Brain microvascular endothelial cell (primary cell): Measurements from ENCODE around the gene ARHGAP42.

Source experiments
- DNase-seq: peaks from one replicate; pipeline ENCODE4 v3.0.0-alpha.2; 2020
- H3K27ac ChIP-seq: fragments of 250-450 bp; sonication (Bioruptor Pico); 2 replicates; pipeline ENCODE4 v1.5.1; 2020; ENCODE audit warnings: mild to moderate bottlenecking, moderate library complexity
- H3K27me3 ChIP-seq: fragments of 250-450 bp; sonication (Bioruptor Pico); replicated peaks from 2 replicates; pipeline ENCODE4 v1.5.1; 2020; ENCODE audit warnings: mild to moderate bottlenecking
- H3K36me3 ChIP-seq: fragments of 250-450 bp; sonication (Bioruptor Pico); replicated peaks from 2 replicates; pipeline ENCODE4 v1.5.1; 2020; ENCODE audit warnings: mild to moderate bottlenecking
- H3K4me3 ChIP-seq: 2 replicates; pipeline ENCODE4 v1.5.1; 2011; ENCODE audit warnings: low read depth, mild to moderate bottlenecking, control low read depth, low read length, moderate library complexity
- in situ Hi-C: cut with HindIII; loops from 2 replicates; pipeline ENCODE4 v1.10.0; 2017; ENCODE audit warnings: low sequenced_read_pairs, low pct_ligation_motif_present
- TF ChIP-seq, protein P1 (sequence below): IDR thresholded peaks from 2 replicates; pipeline ENCODE4 v1.5.1; 2011; ENCODE audit warnings: low read depth, mild to moderate bottlenecking, moderate library complexity, low read length, control low read depth, inconsistent platforms; ENCODE audit errors: missing control alignments

The ARHGAP42 gene

DNA sequence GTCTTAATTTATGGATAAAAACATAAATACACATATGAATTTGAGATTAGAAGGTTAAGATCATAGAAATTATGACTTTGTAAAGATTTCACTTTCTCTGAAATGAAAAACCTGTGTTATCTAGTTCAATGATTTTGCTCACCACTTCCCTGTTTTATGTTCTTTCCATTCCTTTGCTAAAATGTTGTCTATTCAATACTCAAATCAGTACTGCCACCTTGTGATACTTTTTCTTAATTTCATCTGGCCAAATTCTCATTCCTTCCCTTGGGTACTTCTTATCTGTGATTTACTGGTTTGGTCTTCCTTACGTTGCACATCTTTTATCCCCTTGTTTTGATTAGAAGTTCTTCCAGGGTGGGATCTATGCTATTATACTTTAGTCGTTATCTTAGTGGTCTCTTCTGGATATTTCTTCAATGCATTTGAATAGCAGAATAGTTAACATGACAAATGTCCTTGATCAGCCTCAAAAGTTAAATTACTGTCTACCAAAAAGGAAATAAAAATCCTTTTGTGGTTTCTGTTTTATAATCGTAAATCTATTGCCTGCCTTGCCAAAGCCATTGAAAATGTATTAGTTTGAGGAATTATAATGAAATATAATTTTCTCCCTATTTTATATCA lies 245.5 kb downstream of the ARHGAP42 start:
- in situ Hi-C loops, result loop anchor here (25.0 kb wide), 1 partner anchor 345 kb away; no protein-coding TSS in a partner anchor
- TF ChIP-seq, protein P1, sequence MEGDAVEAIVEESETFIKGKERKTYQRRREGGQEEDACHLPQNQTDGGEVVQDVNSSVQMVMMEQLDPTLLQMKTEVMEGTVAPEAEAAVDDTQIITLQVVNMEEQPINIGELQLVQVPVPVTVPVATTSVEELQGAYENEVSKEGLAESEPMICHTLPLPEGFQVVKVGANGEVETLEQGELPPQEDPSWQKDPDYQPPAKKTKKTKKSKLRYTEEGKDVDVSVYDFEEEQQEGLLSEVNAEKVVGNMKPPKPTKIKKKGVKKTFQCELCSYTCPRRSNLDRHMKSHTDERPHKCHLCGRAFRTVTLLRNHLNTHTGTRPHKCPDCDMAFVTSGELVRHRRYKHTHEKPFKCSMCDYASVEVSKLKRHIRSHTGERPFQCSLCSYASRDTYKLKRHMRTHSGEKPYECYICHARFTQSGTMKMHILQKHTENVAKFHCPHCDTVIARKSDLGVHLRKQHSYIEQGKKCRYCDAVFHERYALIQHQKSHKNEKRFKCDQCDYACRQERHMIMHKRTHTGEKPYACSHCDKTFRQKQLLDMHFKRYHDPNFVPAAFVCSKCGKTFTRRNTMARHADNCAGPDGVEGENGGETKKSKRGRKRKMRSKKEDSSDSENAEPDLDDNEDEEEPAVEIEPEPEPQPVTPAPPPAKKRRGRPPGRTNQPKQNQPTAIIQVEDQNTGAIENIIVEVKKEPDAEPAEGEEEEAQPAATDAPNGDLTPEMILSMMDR, result peak; percentile 29

DNA sequence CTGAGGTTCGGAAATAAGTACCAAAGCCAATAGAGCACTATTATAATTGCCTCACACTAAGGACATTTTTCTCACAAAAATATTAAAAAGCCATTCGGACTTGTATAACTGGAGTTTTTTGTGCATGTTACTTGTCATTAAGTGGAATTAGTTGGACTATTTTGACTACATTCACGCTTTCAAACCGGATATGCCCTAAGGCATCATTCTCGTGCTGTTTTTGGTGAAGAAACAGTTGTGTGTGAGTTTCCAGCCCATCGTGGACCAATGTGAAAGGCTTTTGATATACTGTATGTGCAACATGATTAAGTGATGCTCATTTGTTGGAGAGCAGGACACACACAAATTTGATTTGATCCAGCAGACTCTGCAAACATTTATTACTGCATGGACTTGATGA lies 249.7 kb downstream of the ARHGAP42 start:
- Histone ChIP-seq H3K27me3 (no peaks in the 10 kb centered on the region), H3K36me3 (peaks cover 2% of the 10 kb centered on the region), H3K27ac (no peak overlapping the region), H3K4me3 (no peak overlapping the region)
- in situ Hi-C loops, result loop anchor here (25.0 kb wide), 1 partner anchor 349 kb away; no protein-coding TSS in a partner anchor
- DNase-seq, result no peak
- TF ChIP-seq, protein P1, result no peak

More for the DNA sequence above, 245.5 kb downstream of the ARHGAP42 start:
- H3K27me3 ChIP-seq, result no peaks in the 10 kb centered on the region
- no peak overlapping the region for H3K4me3 ChIP-seq
- no peak overlapping the region for H3K27ac ChIP-seq
- DNase-seq, result no peak
- peaks cover 2% of the 10 kb centered on the region for H3K36me3 ChIP-seq

DNA sequence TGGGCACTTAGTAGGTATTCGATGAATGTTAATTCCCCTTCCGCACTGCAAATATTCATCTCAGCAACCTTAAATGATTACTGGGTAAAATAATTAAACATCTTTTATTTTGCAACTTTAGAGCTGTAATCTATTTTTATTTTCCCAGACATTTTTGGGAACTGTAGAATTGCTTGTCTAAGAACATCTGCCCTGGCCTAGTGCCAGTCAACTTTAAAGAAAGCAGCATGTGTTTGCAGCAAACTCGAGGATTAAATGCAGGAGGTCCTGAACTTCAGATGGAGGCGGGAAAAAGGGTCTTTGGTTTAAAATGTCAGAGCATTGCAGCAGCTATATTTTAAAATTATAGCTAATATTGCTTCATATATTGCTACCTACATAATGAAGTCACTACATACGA lies 252.5 kb downstream of the ARHGAP42 start:
- H3K4me3 ChIP-seq, result no peak overlapping the region
- H3K27me3 ChIP-seq, result no peaks in the 10 kb centered on the region
- TF ChIP-seq, protein P1, result no peak
- DNase-seq, result no peak
- peaks cover 2% of the 10 kb centered on the region for H3K36me3 ChIP-seq
- H3K27ac ChIP-seq, result no peak overlapping the region
- in situ Hi-C loops, result loop anchor here (25.0 kb wide), 1 partner anchor 352 kb away; no protein-coding TSS in a partner anchor

DNA sequence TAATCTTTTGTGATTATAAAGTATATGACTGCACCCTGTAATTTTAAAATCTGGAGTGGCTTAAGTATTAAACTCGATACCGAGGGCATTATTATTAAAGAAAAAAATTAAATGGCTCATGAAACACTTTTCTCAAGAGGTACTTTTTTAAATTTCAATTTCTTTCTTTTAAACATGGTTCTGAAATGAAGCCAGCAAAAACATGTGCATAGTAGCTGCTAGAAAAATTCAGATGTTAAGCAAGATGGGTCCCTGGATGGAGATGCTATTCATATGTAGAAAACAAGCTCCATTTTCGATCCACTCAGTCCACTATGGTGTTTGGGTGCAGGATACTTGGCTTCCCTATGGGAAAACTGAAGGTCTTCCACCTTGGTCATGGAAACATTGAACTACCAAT lies 253.0 kb downstream of the ARHGAP42 start:
- no peak overlapping the region for H3K27ac ChIP-seq
- H3K36me3 ChIP-seq, result peaks cover 2% of the 10 kb centered on the region
- in situ Hi-C loops, result loop anchor here (25.0 kb wide), 1 partner anchor 353 kb away; no protein-coding TSS in a partner anchor
- TF ChIP-seq, protein P1, result no peak
- no peaks in the 10 kb centered on the region for H3K27me3 ChIP-seq
- H3K4me3 ChIP-seq, result no peak overlapping the region
- no peak for DNase-seq

DNA sequence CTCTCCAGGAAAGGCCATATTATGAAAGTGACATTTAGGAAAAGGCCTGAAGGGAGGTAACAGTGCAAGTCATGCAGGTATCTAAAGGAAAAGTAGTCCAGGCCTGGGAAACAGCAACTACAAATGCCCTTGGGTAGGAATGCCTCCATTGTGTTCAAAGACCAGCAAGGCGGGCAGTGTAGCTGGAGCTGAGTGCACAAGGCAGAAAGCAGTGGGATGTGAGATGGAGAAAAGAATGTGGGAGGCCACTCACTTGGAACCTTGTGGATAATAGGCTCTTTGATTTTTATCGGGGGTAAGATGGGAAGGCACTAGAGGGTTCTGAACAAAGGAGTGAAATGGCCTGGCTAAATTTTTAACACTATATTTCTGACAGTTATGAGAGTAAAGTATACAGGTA lies 253.9 kb downstream of the ARHGAP42 start:
- Histone ChIP-seq H3K36me3 (peaks cover 2% of the 10 kb centered on the region), H3K27ac (no peak overlapping the region), H3K27me3 (no peaks in the 10 kb centered on the region), H3K4me3 (no peak overlapping the region)
- in situ Hi-C loops, result loop anchor here (25.0 kb wide), 1 partner anchor 354 kb away; no protein-coding TSS in a partner anchor
- DNase-seq, result no peak
- TF ChIP-seq, protein P1, result no peak
